CD4-positive, alpha-beta T cell (primary cell): Measurements from ENCODE around the gene TCF15. TPM values are rescaled to one million over a fixed set of nuclear protein-coding genes. Genes with fewer than 3 reads are reported as not detected.

Experiments used
- ATAC-seq: fragments of 200-7000 bp; cut with Tn5 transposase; one replicate; pipeline ENCODE4 v1.10.0; 2022; ENCODE audit warnings: mild to moderate bottlenecking; ENCODE audit not compliant: poor library complexity
- CTCF ChIA-PET: fragments of 350-600 bp; sonication (Branson Sonifier 250); formaldehyde crosslinking; loops from one replicate; lab custom pipeline; 2021; ENCODE audit warnings: antibody characterized with exemption, inconsistent platforms; lab: Charles Lee
- POLR2A ChIA-PET: fragments of 350-600 bp; sonication (Branson Sonifier 250); formaldehyde crosslinking; loops from one replicate; lab custom pipeline; 2021; ENCODE audit warnings: antibody characterized with exemption, inconsistent platforms; lab: Charles Lee
- DNase-seq, 14 experiments: peaks; one replicate each; pipeline ENCODE4 v3.0.0-alpha.2; 2013 to 2020; ENCODE audit warnings: mixed read lengths in 2 of 14
- H3K27ac ChIP-seq, 2 donors: one replicate each; pipeline versions ENCODE4 v1.5.1 to v1.7.0; 2013; ENCODE audit warnings: low read length in 2 of 2, low read depth in 1 of 2, mild to moderate bottlenecking in 1 of 2
- H3K27me3 ChIP-seq, 2 experiments: 1 replicate in 1 of 2; 2 replicates in 1 of 2; pipeline versions ENCODE4 v1.6.1 to v1.7.0; 2013; ENCODE audit warnings: low read length in 2 of 2, control low read depth in 1 of 2, mild to moderate bottlenecking in 1 of 2, moderate library complexity in 1 of 2; ENCODE audit not compliant: insufficient read depth in 2 of 2, control insufficient read depth in 1 of 2
- H3K36me3 ChIP-seq: one replicate; pipeline ENCODE4 v1.6.1; 2013; ENCODE audit warnings: low read length, control low read depth; ENCODE audit not compliant: insufficient read depth
- H3K4me1 ChIP-seq: one replicate; pipeline ENCODE4 v1.6.1; 2013; ENCODE audit warnings: low read length, control low read depth; ENCODE audit not compliant: insufficient read depth
- H3K4me3 ChIP-seq: one replicate; pipeline ENCODE4 v1.5.1; 2013; ENCODE audit warnings: mild to moderate bottlenecking, low read length, moderate library complexity
- H3K9me3 ChIP-seq, 2 experiments: 1 replicate in 1 of 2; 2 replicates in 1 of 2; pipeline versions ENCODE4 v1.6.1 to v1.7.0; 2013; ENCODE audit warnings: low read length in 2 of 2, mild to moderate bottlenecking in 2 of 2, control low read depth in 1 of 2, moderate library complexity in 1 of 2; ENCODE audit not compliant: control insufficient read depth in 1 of 2, insufficient read depth in 1 of 2
- H3K27ac Mint-ChIP-seq: one replicate; pipeline ENCODE4 v1.8.0; 2020; ENCODE audit warnings: mixed read lengths
- H3K27me3 Mint-ChIP-seq: one replicate; pipeline ENCODE4 v1.8.0; 2021; ENCODE audit warnings: mixed read lengths
- H3K36me3 Mint-ChIP-seq: one replicate; pipeline ENCODE4 v1.8.0; 2021; ENCODE audit warnings: low read depth, mixed read lengths
- H3K4me1 Mint-ChIP-seq: one replicate; pipeline ENCODE4 v1.8.0; 2021; ENCODE audit warnings: low read depth, mixed read lengths
- H3K4me3 Mint-ChIP-seq: one replicate; pipeline ENCODE4 v1.8.0; 2020; ENCODE audit warnings: mild to moderate bottlenecking, mixed read lengths
- H3K9me3 Mint-ChIP-seq: one replicate; pipeline ENCODE4 v1.8.0; 2020; ENCODE audit warnings: mixed read lengths
- CTCF ChIP-seq: fragments of 200-600 bp; IDR thresholded peaks from one replicate; pipeline ENCODE4 v1.8.0; 2022; ENCODE audit warnings: antibody characterized with exemption, mild to moderate bottlenecking
- intact Hi-C, 2 experiments: fragments of 100-400 bp; cut with DNase I in 1 of 2; cut with micrococcal nuclease in 1 of 2; formaldehyde crosslinking; loops; one replicate each; pipeline versions ENCODE4 v1.15.1 to v1.9.0; 2023 to 2025; cut with DNase I, micrococcal nuclease
- total RNA-seq, 174 experiments: library from RNA in 2 of 174; stranded (reverse) in 2 of 174; gene quantifications; one replicate each; pipeline ENCODE4 v1.2.3 and lab custom pipeline; 2021 to 2026

The TCF15 gene
- total RNA-seq, 2 experiments from 2014 or later: not detected

GRCh38 chr20:556984-557383 is 53.1 kb downstream of the TCF15 start:
- POLR2A ChIA-PET: no interaction called here
- ATAC-seq (no peak), DNase-seq (no peak)
- H3K27ac ChIP-seq: no peak overlapping the region
- no peaks in the 10 kb centered on the region for H3K4me1 ChIP-seq
- no peaks in the 10 kb centered on the region for H3K36me3 ChIP-seq
- no peak for TF ChIP-seq CTCF
- H3K27me3 ChIP-seq: peaks cover 4 to 12% of the 10 kb centered on the region in 2 experiments
- intact Hi-C loops: no loop called here
- no peaks in the 10 kb centered on the region for H3K36me3 Mint-ChIP-seq
- H3K4me3 ChIP-seq: no peak overlapping the region
- no peak overlapping the region for H3K4me3 Mint-ChIP-seq
- no peak overlapping the region for H3K27ac Mint-ChIP-seq
- H3K9me3 Mint-ChIP-seq: no peaks in the 10 kb centered on the region
- H3K9me3 ChIP-seq: no peaks in the 10 kb centered on the region
- H3K4me1 Mint-ChIP-seq: no peaks in the 10 kb centered on the region
- CTCF ChIA-PET: no interaction called here
- H3K27me3 Mint-ChIP-seq: peaks cover 56% of the 10 kb centered on the region

GRCh38 chr20:555976-556385 is 54.1 kb downstream of the TCF15 start:
- CTCF ChIA-PET: no interaction called here

More at GRCh38 chr20:555976-556385, 54.1 kb downstream of the TCF15 start:
- no peak for TF ChIP-seq CTCF
- Mint-ChIP-seq H3K4me1 (no peaks in the 10 kb centered on the region), H3K36me3 (no peaks in the 10 kb centered on the region), H3K27ac (no peak overlapping the region), H3K27me3 (peaks cover 59% of the 10 kb centered on the region), H3K4me3 (no peak overlapping the region), H3K9me3 (no peaks in the 10 kb centered on the region)
- POLR2A ChIA-PET: no interaction called here
- Histone ChIP-seq H3K27me3 (peaks cover 5 to 12% of the 10 kb centered on the region in 2 experiments), H3K4me3 (no peak overlapping the region), H3K4me1 (no peaks in the 10 kb centered on the region), H3K27ac (no peak overlapping the region), H3K36me3 (no peaks in the 10 kb centered on the region), H3K9me3 (no peaks in the 10 kb centered on the region)
- intact Hi-C loops: no loop called here
- DNase-seq (no peak), ATAC-seq (no peak)

Other genes with a start within 250 kb of the TCF15 start
- gene TRIB3, start 229.5 kb downstream of the TCF15 start, total RNA-seq: 1 to 10 TPM; 1.3 to 1.5 TPM
- 10 to 100 TPM; 53.3 to 57.3 TPM for gene RBCK1, start 202.0 kb downstream of the TCF15 start, total RNA-seq
- 10 to 100 TPM; 15.7 to 16.1 TPM for gene TBC1D20, start 147.8 kb downstream of the TCF15 start, total RNA-seq
- gene CSNK2A1, start 66.5 kb downstream of the TCF15 start, total RNA-seq: 10 to 100 TPM; 55.5 to 56.9 TPM
- 1 to 10 TPM; 1.2 to 1.4 TPM for gene SRXN1, start 42.9 kb upstream of the TCF15 start, total RNA-seq
- not detected for gene SCRT2, start 65.5 kb upstream of the TCF15 start, total RNA-seq
- not detected for gene SLC52A3, start 158.2 kb upstream of the TCF15 start, total RNA-seq
- gene FAM110A, start 223.4 kb upstream of the TCF15 start, total RNA-seq: 1 to 10 TPM; 4.5 to 4.8 TPM